AG09309 (cell line): ENCODE measurements around the gene PAOX.

Experiments used
- DNase-seq: peaks from one replicate; pipeline ENCODE4 v3.0.0-alpha.2; 2010; ENCODE audit warnings: low read depth
- H3K4me3 ChIP-seq: 2 replicates; pipeline ENCODE4 v1.5.1; 2011; ENCODE audit warnings: mild to moderate bottlenecking, low read depth, low read length, moderate library complexity; ENCODE audit not compliant: control insufficient read depth
- TF ChIP-seq, protein P1 (sequence below): IDR thresholded peaks from 2 replicates; pipeline ENCODE4 v1.5.1; 2011; ENCODE audit warnings: mild to moderate bottlenecking, low read depth, low read length, inconsistent platforms; ENCODE audit not compliant: insufficient read depth, control insufficient read depth; ENCODE audit errors: missing control alignments

The PAOX gene

DNA sequence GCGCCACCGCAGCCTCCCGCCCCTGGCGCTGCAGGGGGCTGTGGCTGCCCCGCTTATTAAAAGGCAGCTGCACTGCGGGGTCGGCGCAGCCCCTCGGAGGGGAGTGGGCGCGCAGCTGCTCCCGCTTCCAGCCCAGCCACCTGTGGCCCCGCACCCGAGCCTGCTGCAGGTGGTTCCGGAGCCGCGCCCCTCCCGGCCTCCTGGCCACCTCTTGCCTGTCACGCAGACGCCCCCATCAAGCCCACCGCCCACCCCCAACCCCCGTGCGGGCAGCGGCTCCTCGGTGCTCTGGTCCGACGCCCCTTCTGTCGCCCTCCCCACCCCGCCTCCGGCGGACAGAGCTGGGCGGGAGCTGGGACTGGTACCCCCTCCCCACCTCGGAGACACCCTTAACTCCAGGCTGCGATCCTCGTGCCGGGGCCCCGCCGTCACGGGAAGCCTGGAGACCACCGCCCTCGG, 42.9 kb upstream of the PAOX start:
- no peak for DNase-seq
- H3K4me3 ChIP-seq = no peak overlapping the region
- TF ChIP-seq, protein P1, sequence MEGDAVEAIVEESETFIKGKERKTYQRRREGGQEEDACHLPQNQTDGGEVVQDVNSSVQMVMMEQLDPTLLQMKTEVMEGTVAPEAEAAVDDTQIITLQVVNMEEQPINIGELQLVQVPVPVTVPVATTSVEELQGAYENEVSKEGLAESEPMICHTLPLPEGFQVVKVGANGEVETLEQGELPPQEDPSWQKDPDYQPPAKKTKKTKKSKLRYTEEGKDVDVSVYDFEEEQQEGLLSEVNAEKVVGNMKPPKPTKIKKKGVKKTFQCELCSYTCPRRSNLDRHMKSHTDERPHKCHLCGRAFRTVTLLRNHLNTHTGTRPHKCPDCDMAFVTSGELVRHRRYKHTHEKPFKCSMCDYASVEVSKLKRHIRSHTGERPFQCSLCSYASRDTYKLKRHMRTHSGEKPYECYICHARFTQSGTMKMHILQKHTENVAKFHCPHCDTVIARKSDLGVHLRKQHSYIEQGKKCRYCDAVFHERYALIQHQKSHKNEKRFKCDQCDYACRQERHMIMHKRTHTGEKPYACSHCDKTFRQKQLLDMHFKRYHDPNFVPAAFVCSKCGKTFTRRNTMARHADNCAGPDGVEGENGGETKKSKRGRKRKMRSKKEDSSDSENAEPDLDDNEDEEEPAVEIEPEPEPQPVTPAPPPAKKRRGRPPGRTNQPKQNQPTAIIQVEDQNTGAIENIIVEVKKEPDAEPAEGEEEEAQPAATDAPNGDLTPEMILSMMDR = no peak

DNA sequence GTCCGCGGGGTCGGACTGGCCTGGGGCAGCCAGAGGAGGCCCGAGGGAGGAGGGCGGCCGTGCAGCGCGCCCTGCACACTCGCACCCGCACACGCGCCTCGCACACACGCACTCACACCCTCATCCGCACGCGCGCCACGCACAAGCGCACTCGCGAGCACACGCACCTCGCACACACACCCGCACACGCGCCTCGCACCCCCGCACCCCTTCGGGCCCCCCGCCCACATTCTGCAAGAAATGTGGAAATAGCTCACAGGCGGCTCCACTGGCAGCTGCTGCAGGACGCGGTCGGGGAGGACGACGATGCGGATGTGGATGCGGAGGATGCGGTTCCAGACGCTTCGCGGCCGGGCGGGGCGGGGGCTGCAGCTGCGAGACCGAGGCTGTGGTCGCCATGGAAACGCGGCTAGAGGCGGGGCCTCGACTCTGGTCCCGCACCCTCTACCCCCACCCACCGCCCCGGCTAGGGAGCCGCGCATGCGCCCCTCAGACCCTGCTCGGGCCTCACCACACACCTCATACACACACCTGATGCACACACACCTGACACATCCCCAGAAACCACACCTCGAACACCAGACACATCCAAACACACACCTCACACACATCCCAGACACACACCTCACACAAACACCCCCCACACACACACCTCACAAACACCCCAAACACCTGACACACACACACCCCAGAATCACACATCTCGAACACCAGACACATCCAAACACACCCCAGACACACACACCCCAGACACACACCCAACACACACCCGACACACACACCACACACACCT, 42.3 kb upstream of the PAOX start, which contains the start of gene CALY:
CALY (minus strand) TSS at position 320 of the 793 bp plus-strand sequence. CDS start 7,907 bp downstream, outside the sequence.
- TF ChIP-seq, protein P1 = no peak
- no peak for DNase-seq
- peak within 1 kb of the TSS; percentile 29; the same call in 1 of the 2 replicates for H3K4me3 ChIP-seq

DNA sequence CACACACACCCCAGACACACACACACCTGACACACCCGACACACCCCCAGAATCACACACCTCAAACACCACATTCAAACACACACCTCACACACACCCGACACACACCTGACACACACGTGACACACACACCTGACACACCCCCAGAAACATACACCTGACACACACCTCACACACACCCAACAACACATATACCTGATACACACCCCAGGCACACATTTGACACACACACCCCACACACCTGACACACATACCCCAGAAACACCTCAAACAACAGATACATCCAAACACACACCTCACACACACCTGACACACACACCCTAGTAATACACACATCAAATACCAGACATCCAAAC, 41.7 kb upstream of the PAOX start:
- TF ChIP-seq, protein P1 = no peak

DNA sequence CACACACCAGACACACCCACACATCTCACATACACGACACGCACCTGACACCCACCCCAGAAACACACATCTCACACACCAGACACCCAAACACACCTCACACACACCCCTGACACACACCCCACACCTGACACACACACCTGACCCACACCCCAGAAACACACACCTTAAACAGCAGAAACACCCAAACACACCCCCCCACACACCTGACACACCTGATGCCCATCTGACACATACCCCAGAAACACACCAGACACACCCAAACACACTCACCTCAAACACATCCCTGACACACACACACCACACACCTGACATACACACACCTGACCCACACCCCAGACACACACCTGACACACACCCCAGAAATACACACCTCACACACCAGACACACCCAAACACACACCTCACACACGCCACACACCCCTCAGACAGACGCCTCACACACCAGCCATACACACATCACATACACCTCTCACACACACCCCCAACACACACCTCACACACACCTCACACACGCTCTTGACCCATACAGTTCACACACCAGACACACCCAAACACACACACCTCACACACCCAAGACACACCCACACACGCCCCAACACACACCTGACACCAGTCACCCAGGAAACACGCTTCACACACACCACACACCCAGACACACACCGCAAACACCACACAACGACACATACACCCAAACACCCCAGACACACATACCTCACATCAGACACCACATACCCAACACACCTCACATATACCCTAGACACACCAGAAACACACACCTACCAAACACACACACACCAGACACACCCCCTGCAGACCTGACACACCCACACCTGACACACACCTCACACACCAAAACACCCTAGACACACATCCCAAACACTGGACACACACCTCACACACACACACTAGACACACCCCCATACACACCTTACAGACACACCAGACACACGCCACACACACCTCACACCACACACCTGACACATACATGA, 40.7 kb upstream of the PAOX start:
- no peak for DNase-seq
- TF ChIP-seq, protein P1 = no peak
- no peak overlapping the region for H3K4me3 ChIP-seq

More for the DNA sequence above, 41.7 kb upstream of the PAOX start:
- no peak for DNase-seq
- H3K4me3 ChIP-seq = no peak overlapping the region

DNA sequence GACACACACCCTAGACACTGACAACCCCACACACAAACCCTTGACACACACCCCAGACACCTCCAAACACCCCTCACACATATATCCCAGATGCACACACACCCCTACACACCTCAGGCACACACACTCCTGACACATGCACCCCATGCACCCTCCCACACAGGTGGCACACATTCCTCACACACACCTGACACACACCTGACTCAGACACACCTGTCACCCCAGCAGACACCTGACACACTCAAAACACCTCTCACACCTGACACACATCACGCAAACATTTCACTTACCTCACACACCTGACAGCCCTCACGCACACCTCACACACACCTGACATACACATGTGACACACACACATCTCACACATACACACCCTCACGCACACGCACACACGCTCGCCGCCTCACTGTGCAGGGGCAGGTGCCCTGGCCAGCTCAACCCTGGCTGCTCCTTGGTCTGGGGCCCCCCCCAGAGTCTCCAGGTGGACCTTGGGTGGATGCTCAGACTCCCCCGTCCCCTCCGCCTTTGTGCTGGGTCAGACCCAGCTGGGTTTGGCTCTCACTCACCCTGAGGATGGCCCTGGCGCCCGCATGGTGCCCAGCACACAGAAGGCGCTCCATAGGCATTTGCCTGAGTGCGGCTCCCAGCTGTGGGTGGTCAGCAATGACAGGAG, 39.2 kb upstream of the PAOX start:
- H3K4me3 ChIP-seq = no peak overlapping the region
- DNase-seq = no peak
- TF ChIP-seq, protein P1 = no peak

DNA sequence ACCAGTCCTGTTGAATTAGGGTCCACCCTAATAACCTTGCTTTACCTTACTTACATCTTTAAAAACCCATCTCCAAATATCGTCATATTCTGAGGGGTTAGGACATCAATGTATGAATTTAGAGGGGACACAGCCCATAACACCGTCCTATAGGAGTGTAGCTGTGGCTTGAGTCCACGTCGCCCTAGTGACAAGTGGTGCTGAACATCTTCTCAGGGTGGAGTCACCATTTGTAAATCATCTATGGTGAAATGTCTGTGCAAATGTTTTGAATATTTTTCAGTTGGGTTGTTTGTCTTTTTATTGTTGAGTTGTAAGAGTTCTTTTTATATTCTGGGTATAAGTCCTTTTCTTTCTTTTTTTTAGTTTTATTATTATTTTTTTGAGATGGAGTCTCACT, 37.1 kb upstream of the PAOX start:
- TF ChIP-seq, protein P1 = no peak
- DNase-seq = no peak
- H3K4me3 ChIP-seq = no peak overlapping the region
